Lower lobe of right lung (tissue), 2 donors: ENCODE results near the gene MYH9. TPM values are rescaled to one million over a fixed set of nuclear protein-coding genes. Genes with fewer than 3 reads are reported as not detected.

Experiments
- ATAC-seq, 2 donors: fragments of 200-7000 bp; cut with Tn5 transposase; one replicate each; pipeline ENCODE4 v1.9.1; 2020 to 2022; ENCODE audit warnings: mild to moderate bottlenecking in 2 of 2, moderate library complexity in 2 of 2
- DNase-seq: peaks from one replicate; pipeline ENCODE4 v3.0.0-alpha.2; 2020
- H3K27ac ChIP-seq: fragments of 200-600 bp; one replicate; pipeline ENCODE4 v1.8.0; 2022
- H3K27me3 ChIP-seq: fragments of 200-600 bp; one replicate; pipeline ENCODE4 v1.8.0; 2022; ENCODE audit warnings: low read depth
- H3K36me3 ChIP-seq: fragments of 200-600 bp; one replicate; pipeline ENCODE4 v1.8.0; 2022; ENCODE audit warnings: mild to moderate bottlenecking
- H3K4me1 ChIP-seq: fragments of 200-600 bp; one replicate; pipeline ENCODE4 v1.8.0; 2022
- H3K4me3 ChIP-seq: fragments of 200-600 bp; one replicate; pipeline ENCODE4 v1.8.0; 2022; ENCODE audit warnings: mild to moderate bottlenecking
- H3K9me3 ChIP-seq: fragments of 200-600 bp; one replicate; pipeline ENCODE4 v1.8.0; 2022
- CTCF ChIP-seq: fragments of 200-600 bp; IDR thresholded peaks from one replicate; pipeline ENCODE4 v1.8.0; 2022; ENCODE audit warnings: antibody characterized with exemption, mild to moderate bottlenecking
- intact Hi-C: fragments of 100-400 bp; cut with DNase I; formaldehyde crosslinking; loops from one replicate; pipeline ENCODE4 v1.11.0; 2022
- total RNA-seq: library from RNA; stranded (reverse); fragmentation: NEBNext Ultra II Directional; extraction: Animal tissue kit (Norgen Biotek cat#: 25700); gene quantifications from one replicate; pipeline ENCODE4 v1.2.1, GENCODE V29; 2021
- donor health status: DM: no; HTN: yes; CAD: no; lungs with severe emphysema.

MYH9 gene
- total RNA-seq, 1 donor from 2014 or later = 659 TPM

GRCh38 chr22:36303874-36304273, 83.9 kb downstream of the MYH9 start:
- Histone ChIP-seq H3K27me3 (no peaks in the 10 kb centered on the region), H3K4me3 (no peak overlapping the region), H3K36me3 (peaks cover 100% of the 10 kb centered on the region), H3K4me1 (peaks cover 7% of the 10 kb centered on the region), H3K9me3 (no peaks in the 10 kb centered on the region), H3K27ac (no peak overlapping the region)
- no peak for TF ChIP-seq CTCF
- ATAC-seq (peak; percentile 50 to 67), DNase-seq (no peak)
- intact Hi-C loops = loop anchor here (10.0 kb wide), 1 partner anchor 171 kb away; no protein-coding TSS in a partner anchor

- Histone ChIP-seq H3K27ac (no peak overlapping the region), H3K9me3 (no peaks in the 10 kb centered on the region), H3K4me3 (no peak overlapping the region), H3K36me3 (peaks cover 100% of the 10 kb centered on the region), H3K4me1 (peaks cover 7% of the 10 kb centered on the region), H3K27me3 (no peaks in the 10 kb centered on the region)
- ATAC-seq (no peak), DNase-seq (no peak)
- intact Hi-C loops = loop anchor here (10.0 kb wide), 1 partner anchor 172 kb away; no protein-coding TSS in a partner anchor
- TF ChIP-seq CTCF = no peak
Observed at GRCh38 chr22:36303115-36303467, 84.7 kb downstream of the MYH9 start.

- DNase-seq = no peak
- TF ChIP-seq CTCF = no peak
- ATAC-seq = no peak
- Histone ChIP-seq H3K27ac (no peak overlapping the region), H3K36me3 (peaks cover 100% of the 10 kb centered on the region), H3K4me3 (no peak overlapping the region), H3K27me3 (no peaks in the 10 kb centered on the region), H3K9me3 (no peaks in the 10 kb centered on the region), H3K4me1 (peaks cover 7% of the 10 kb centered on the region)
- intact Hi-C loops = loop anchor here (10.0 kb wide), 1 partner anchor 172 kb away; no protein-coding TSS in a partner anchor
Observed at GRCh38 chr22:36302439-36303114, 85.2 kb downstream of the MYH9 start.

- intact Hi-C loops = loop anchor here (10.0 kb wide), 1 partner anchor 173 kb away; no protein-coding TSS in a partner anchor
- Histone ChIP-seq H3K27me3 (no peaks in the 10 kb centered on the region), H3K4me3 (no peak overlapping the region), H3K4me1 (peaks cover 7% of the 10 kb centered on the region), H3K36me3 (peaks cover 100% of the 10 kb centered on the region), H3K9me3 (no peaks in the 10 kb centered on the region), H3K27ac (no peak overlapping the region)
- no peak for TF ChIP-seq CTCF
- DNase-seq = no peak
- ATAC-seq = no peak
Observed at GRCh38 chr22:36301851-36302250, 85.9 kb downstream of the MYH9 start.

- TF ChIP-seq CTCF = peak; percentile 91
- intact Hi-C loops = loop anchor here (10.0 kb wide), 1 partner anchor 173 kb away; no protein-coding TSS in a partner anchor
- no peak overlapping the region for H3K27ac ChIP-seq
- DNase-seq (peak; percentile 82), ATAC-seq (peak; percentile 73 to 81)
- H3K27me3 ChIP-seq = no peaks in the 10 kb centered on the region
- no peak overlapping the region for H3K4me3 ChIP-seq
- H3K4me1 ChIP-seq = peaks cover 7% of the 10 kb centered on the region
- no peaks in the 10 kb centered on the region for H3K9me3 ChIP-seq
- peaks cover 100% of the 10 kb centered on the region for H3K36me3 ChIP-seq
Observed at GRCh38 chr22:36301384-36301828, 86.4 kb downstream of the MYH9 start.
